Smooth muscle cell (in vitro differentiated cells): ENCODE measurements around the gene OR4C13. TPM values are rescaled to one million over a fixed set of nuclear protein-coding genes. Genes with fewer than 3 reads are reported as not detected.

Experiments
- DNase-seq: peaks from one replicate; lab custom pipeline; 2025; ENCODE audit not compliant: unreplicated experiment; lab: John Stamatoyannopoulos, UW
- H2AFZ ChIP-seq: fragments of 200-600 bp; sonication (generic); 2 replicates; pipeline ENCODE4 v1.6.0; 2016; ENCODE audit warnings: antibody characterized with exemption, low read depth, mild to moderate bottlenecking
- H3F3A ChIP-seq: fragments of 200-600 bp; sonication (generic); 2 replicates; pipeline ENCODE4 v1.6.0; 2017; ENCODE audit warnings: antibody characterized with exemption, low read depth
- H3K27ac ChIP-seq: fragments of 200-600 bp; sonication (generic); 2 replicates; pipeline ENCODE4 v1.5.1; 2016; ENCODE audit warnings: low read depth, mild to moderate bottlenecking
- H3K27me3 ChIP-seq: fragments of 200-600 bp; sonication (generic); 2 replicates; pipeline ENCODE4 v1.6.1; 2016; ENCODE audit warnings: low read depth, mild to moderate bottlenecking
- H3K36me3 ChIP-seq: fragments of 200-600 bp; sonication (generic); 2 replicates; pipeline ENCODE4 v1.5.1; 2016; ENCODE audit warnings: low read depth
- H3K4me1 ChIP-seq: fragments of 200-600 bp; sonication (generic); 2 replicates; pipeline ENCODE4 v1.5.1; 2016; ENCODE audit warnings: low read depth
- H3K4me2 ChIP-seq: fragments of 200-600 bp; sonication (generic); 2 replicates; pipeline ENCODE4 v1.6.0; 2016; ENCODE audit warnings: mild to moderate bottlenecking
- H3K4me3 ChIP-seq: fragments of 200-600 bp; sonication (generic); 2 replicates; pipeline ENCODE4 v1.5.1; 2016; ENCODE audit warnings: mild to moderate bottlenecking
- H3K79me2 ChIP-seq: fragments of 200-600 bp; sonication (generic); 2 replicates; pipeline ENCODE4 v1.6.0; 2016; ENCODE audit warnings: low read depth, mild to moderate bottlenecking
- H3K9ac ChIP-seq: fragments of 200-600 bp; sonication (generic); 2 replicates; pipeline ENCODE4 v1.6.0; 2016; ENCODE audit warnings: low read depth
- H3K9me3 ChIP-seq: fragments of 200-600 bp; sonication (generic); replicated peaks from 2 replicates; pipeline ENCODE4 v1.5.1; 2016; ENCODE audit warnings: low read depth
- H4K20me1 ChIP-seq: fragments of 200-600 bp; sonication (generic); 2 replicates; pipeline ENCODE4 v1.6.0; 2016; ENCODE audit warnings: low read depth
- WGBS: methylation state at CpG from one replicate; pipeline ENCODE4 v1.1.7; 2016; ENCODE audit warnings: low lambda C conversion rate; 5-methylcytosine and 5-hydroxymethylcytosine counted together
- polyA plus RNA-seq: library from polyadenylated mRNA; unstranded; fragments of >200 nt; fragmentation: Nextera tagmentation; extraction: Ambion mirVana; gene quantifications from 2 replicates; pipeline ENCODE4 v1.2.1, GENCODE V29; 2016
- total RNA-seq: library from RNA; depleted of rRNA; stranded (reverse); fragments of >200 nt; gene quantifications from 2 replicates; pipeline ENCODE4 v1.2.3, GENCODE V29; 2014
- TF ChIP-seq, protein P1 (sequence below): fragments of 200-600 bp; sonication (generic); IDR thresholded peaks from 2 replicates; pipeline ENCODE4 v1.5.1; 2017; ENCODE audit warnings: borderline replicate concordance, mild to moderate bottlenecking, antibody characterized with exemption; ENCODE audit not compliant: insufficient read depth, poor library complexity, severe bottlenecking

Gene OR4C13
- total and polyA plus RNA-seq, 2 experiments from 2014 or later = not detected

DNA sequence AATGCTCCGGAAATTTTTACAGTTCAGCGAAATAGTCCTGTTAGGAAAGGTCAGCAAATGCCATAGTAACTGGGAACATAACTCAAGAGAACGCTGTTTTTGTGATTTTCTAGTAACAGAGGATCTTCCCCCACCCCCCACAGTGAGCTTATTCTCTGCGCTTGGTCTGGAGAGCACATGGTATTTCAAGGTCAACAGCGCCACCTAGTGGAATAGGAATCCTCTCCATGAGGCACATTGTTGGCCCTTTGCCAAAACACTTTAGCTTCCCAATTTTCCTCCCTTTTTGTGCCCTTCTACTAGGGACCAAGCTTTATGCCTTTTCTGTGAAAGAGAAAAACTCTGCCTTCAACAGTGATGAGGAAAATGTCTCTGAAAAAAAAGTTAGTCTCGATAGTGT, 43.4 kb downstream of the OR4C13 start:
- H3K4me1 ChIP-seq = no peaks in the 10 kb centered on the region
- peaks cover 7% of the 10 kb centered on the region for H3K9me3 ChIP-seq
- DNase-seq = no peak
- H3K4me2 ChIP-seq = no peak overlapping the region
- H3F3A ChIP-seq = no peaks in the 10 kb centered on the region
- H4K20me1 ChIP-seq = no peaks in the 10 kb centered on the region
- no peak overlapping the region for H3K27ac ChIP-seq
- no peaks in the 10 kb centered on the region for H3K27me3 ChIP-seq
- 38% methylated on average over 6 of the region's 6 CpGs for WGBS
- H3K9ac ChIP-seq = no peak overlapping the region
- no peaks in the 10 kb centered on the region for H3K79me2 ChIP-seq
- TF ChIP-seq, protein P1, sequence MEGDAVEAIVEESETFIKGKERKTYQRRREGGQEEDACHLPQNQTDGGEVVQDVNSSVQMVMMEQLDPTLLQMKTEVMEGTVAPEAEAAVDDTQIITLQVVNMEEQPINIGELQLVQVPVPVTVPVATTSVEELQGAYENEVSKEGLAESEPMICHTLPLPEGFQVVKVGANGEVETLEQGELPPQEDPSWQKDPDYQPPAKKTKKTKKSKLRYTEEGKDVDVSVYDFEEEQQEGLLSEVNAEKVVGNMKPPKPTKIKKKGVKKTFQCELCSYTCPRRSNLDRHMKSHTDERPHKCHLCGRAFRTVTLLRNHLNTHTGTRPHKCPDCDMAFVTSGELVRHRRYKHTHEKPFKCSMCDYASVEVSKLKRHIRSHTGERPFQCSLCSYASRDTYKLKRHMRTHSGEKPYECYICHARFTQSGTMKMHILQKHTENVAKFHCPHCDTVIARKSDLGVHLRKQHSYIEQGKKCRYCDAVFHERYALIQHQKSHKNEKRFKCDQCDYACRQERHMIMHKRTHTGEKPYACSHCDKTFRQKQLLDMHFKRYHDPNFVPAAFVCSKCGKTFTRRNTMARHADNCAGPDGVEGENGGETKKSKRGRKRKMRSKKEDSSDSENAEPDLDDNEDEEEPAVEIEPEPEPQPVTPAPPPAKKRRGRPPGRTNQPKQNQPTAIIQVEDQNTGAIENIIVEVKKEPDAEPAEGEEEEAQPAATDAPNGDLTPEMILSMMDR = peak; percentile 18
- H3K4me3 ChIP-seq = no peak overlapping the region
- no peaks in the 10 kb centered on the region for H3K36me3 ChIP-seq
- no peak overlapping the region for H2AFZ ChIP-seq

Other genes starting within 250 kb of the OR4C13 start
- not detected in 2 replicates for gene OR4C12, start 30.1 kb downstream of the OR4C13 start, total RNA-seq
- not detected in 2 replicates for gene OR4C12, start 30.1 kb downstream of the OR4C13 start, polyA plus RNA-seq
- gene OR4C45, start 80.5 kb downstream of the OR4C13 start, total RNA-seq = not detected in 2 replicates
- gene OR4C45, start 80.5 kb downstream of the OR4C13 start, polyA plus RNA-seq = not detected in 2 replicates